ENCODE data around the gene FAM193B. TPM values are rescaled to one million over a fixed set of nuclear protein-coding genes. Genes with fewer than 3 reads are reported as not detected.
A peak's percentile ranks its signal among the peaks of the same experiment; 100 is the strongest.

FAM193B gene
- total RNA-seq, 1 experiment from 2014 or later: 43.8 TPM

GRCh38 chr5:177588413-177588909 lies 34.1 kb upstream of the FAM193B start:
- POLR2A ChIA-PET (ENCODE audit: low non-redundant PET): no interaction called here
- no peak for TF ChIP-seq CTCF (conservative IDR thresholded peaks at IDR 0.05; ENCODE audit: low read depth, low read length)
- TF ChIP-seq EZH2 (IDR thresholded peaks at IDR 0.05; ENCODE audit: borderline replicate concordance, low read depth, low read length, poor library complexity, severe bottlenecking): no peak
- intact Hi-C loops (cut with micrococcal nuclease; ENCODE audit: unreplicated experiment): no loop called here
- no TSS peak for BruUV-seq (replicated peaks)
- Histone ChIP-seq H3K4me1 (ENCODE audit: insufficient read depth, low read length, poor library complexity, severe bottlenecking) (no peaks in the 10 kb centered on the region), H3K36me3 (ENCODE audit: insufficient read depth, low read length, poor library complexity, severe bottlenecking) (peaks cover under 1% of the 10 kb centered on the region), H3K4me3 (ENCODE audit: low read depth, low read length, poor library complexity, severe bottlenecking) (no peak overlapping the region), H3K27me3 (replicated peaks; ENCODE audit: insufficient read depth, low read depth, low read length, poor library complexity) (peaks cover 28% of the 10 kb centered on the region), H3K27ac (ENCODE audit: low read depth, low read length, poor library complexity, severe bottlenecking) (no peak overlapping the region), H3K9me3 (ENCODE audit: low read depth, low read length, poor library complexity, severe bottlenecking) (no peaks in the 10 kb centered on the region)
- no peak for DNase-seq (ENCODE audit: low spot score)
- CTCF ChIA-PET: interaction anchor here (0.6 kb wide), 1 partner anchor 935 kb away, joined by 3 read pairs; no protein-coding TSS in a partner anchor

GRCh38 chr5:177578316-177578715 lies 24.0 kb upstream of the FAM193B start:
- Histone ChIP-seq H3K36me3 (ENCODE audit: insufficient read depth, low read length, poor library complexity, severe bottlenecking) (no peaks in the 10 kb centered on the region), H3K4me3 (ENCODE audit: low read depth, low read length, poor library complexity, severe bottlenecking) (no peak overlapping the region), H3K9me3 (ENCODE audit: low read depth, low read length, poor library complexity, severe bottlenecking) (no peaks in the 10 kb centered on the region), H3K4me1 (ENCODE audit: insufficient read depth, low read length, poor library complexity, severe bottlenecking) (no peaks in the 10 kb centered on the region), H3K27me3 (replicated peaks; ENCODE audit: insufficient read depth, low read depth, low read length, poor library complexity) (no peaks in the 10 kb centered on the region), H3K27ac (ENCODE audit: low read depth, low read length, poor library complexity, severe bottlenecking) (no peak overlapping the region)
- CTCF ChIA-PET: no interaction called here
- intact Hi-C loops (cut with micrococcal nuclease; ENCODE audit: unreplicated experiment): no loop called here
- DNase-seq (ENCODE audit: low spot score): no peak
- no TSS peak for BruUV-seq (replicated peaks)
- no peak for TF ChIP-seq CTCF (conservative IDR thresholded peaks at IDR 0.05; ENCODE audit: low read depth, low read length)
- POLR2A ChIA-PET (ENCODE audit: low non-redundant PET): interaction anchor here (0.6 kb wide), 1 partner anchor 33 kb away, joined by 10 read pairs; no protein-coding TSS in a partner anchor

- ChIA-PET CTCF (no interaction called here), POLR2A (ENCODE audit: low non-redundant PET) (no interaction called here)
- no peaks in the 10 kb centered on the region for H3K9me3 ChIP-seq (ENCODE audit: low read depth, low read length, poor library complexity, severe bottlenecking)
- H3K27me3 ChIP-seq (replicated peaks; ENCODE audit: insufficient read depth, low read depth, low read length, poor library complexity): no peaks in the 10 kb centered on the region
- intact Hi-C loops (cut with micrococcal nuclease; ENCODE audit: unreplicated experiment): no loop called here
- H3K4me1 ChIP-seq (ENCODE audit: insufficient read depth, low read length, poor library complexity, severe bottlenecking): no peaks in the 10 kb centered on the region
- TF ChIP-seq EZH2 (IDR thresholded peaks at IDR 0.05; ENCODE audit: borderline replicate concordance, low read depth, low read length, poor library complexity, severe bottlenecking): no peak
- TF ChIP-seq CTCF (conservative IDR thresholded peaks at IDR 0.05; ENCODE audit: low read depth, low read length): 0 out of 2 replicates have a peak, but pooled peaks have one; percentile 19
- no peak for DNase-seq (ENCODE audit: low spot score)
- no peaks in the 10 kb centered on the region for H3K36me3 ChIP-seq (ENCODE audit: insufficient read depth, low read length, poor library complexity, severe bottlenecking)
- H3K4me3 ChIP-seq (ENCODE audit: low read depth, low read length, poor library complexity, severe bottlenecking): no peak overlapping the region
- no peak overlapping the region for H3K27ac ChIP-seq (ENCODE audit: low read depth, low read length, poor library complexity, severe bottlenecking)
- no TSS peak for BruUV-seq (replicated peaks)
These were observed 21.8 kb upstream of the FAM193B start for GRCh38 chr5:177576169-177576568.
